Keratinocyte (primary cell): ENCODE data around the gene DGLUCY.

Source experiments
- CTCF ChIP-seq, 3 experiments: IDR thresholded peaks in 1 of 3; conservative IDR thresholded peaks in 1 of 3; optimal IDR thresholded peaks in 1 of 3; 2 replicates in 2 of 3; 3 replicates in 1 of 3; pipeline versions ENCODE3 to v1.5.1; 2011; ENCODE audit warnings: low read length in 3 of 3, mild to moderate bottlenecking in 3 of 3, moderate library complexity in 2 of 3, control low read depth in 1 of 3, inconsistent platforms in 1 of 3; ENCODE audit not compliant: insufficient read depth in 2 of 3; ENCODE audit errors: extremely low read depth in 1 of 3
- EZH2 ChIP-seq: IDR thresholded peaks from one replicate; pipeline ENCODE4 v1.6.1; 2012; ENCODE audit warnings: inconsistent platforms, mild to moderate bottlenecking, low read length, moderate library complexity

DNA sequence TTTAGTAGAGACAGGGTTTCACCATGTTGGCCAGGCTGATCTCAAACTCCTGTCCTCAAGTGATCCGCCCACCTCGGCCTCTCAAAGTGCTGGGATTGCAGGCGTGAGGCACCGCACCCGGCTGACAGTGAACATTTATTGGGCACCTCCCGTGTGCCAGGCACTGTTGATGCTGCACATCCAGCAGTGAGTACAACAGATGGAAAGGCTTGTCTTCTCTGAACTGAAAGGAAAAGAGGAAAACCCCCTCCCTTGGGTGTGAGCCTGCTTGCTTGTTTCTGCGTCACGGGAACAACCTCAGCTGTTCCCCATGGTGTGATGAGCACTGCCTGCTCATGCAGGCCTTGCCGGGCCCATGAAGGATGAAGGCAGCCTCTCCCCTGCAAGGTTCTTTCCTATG is 39.5 kb downstream of the DGLUCY start:
- TF ChIP-seq CTCF (optimal IDR thresholded peaks at IDR 0.05 in 1 of 3, IDR thresholded peaks at IDR 0.05 in 1 of 3, conservative IDR thresholded peaks at IDR 0.05 in 1 of 3; ENCODE audit: extremely low read depth in 1 of 3, insufficient read depth in 2 of 3, low read length in 3 of 3) (no peak), EZH2 (no peak)
